ENCODE results near the gene TMEM255B.

The TMEM255B gene

DNA sequence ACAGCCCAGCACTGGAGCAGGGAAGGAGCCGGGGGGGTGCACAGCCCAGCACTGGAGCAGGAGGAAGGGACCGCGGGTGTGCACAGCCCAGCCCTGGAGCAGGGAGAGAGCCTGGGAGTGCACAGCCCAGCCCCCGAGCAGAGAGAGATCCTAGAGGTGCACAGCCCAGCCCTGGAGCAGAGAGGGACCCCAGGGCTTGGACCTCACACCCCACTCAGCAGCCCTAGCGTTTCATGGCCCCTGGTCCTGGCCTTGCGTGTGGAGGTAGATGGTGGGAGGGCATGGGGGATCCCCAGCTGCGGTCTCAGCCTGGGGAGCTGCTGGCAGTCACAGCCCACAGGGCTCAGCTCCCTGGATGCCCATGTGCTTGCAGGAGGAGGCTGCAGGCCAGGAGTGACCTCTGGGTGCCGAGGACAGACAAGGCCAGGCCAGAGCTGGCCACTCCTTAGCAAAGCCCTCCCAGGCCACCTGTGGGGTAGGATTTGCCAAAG lies 79.7 kb downstream of the TMEM255B start:
- DNase-seq, result no peak

GRCh38 chr13:113839536-113840204 lies 80.6 kb downstream of the TMEM255B start:
- no peak for DNase-seq

DNA sequence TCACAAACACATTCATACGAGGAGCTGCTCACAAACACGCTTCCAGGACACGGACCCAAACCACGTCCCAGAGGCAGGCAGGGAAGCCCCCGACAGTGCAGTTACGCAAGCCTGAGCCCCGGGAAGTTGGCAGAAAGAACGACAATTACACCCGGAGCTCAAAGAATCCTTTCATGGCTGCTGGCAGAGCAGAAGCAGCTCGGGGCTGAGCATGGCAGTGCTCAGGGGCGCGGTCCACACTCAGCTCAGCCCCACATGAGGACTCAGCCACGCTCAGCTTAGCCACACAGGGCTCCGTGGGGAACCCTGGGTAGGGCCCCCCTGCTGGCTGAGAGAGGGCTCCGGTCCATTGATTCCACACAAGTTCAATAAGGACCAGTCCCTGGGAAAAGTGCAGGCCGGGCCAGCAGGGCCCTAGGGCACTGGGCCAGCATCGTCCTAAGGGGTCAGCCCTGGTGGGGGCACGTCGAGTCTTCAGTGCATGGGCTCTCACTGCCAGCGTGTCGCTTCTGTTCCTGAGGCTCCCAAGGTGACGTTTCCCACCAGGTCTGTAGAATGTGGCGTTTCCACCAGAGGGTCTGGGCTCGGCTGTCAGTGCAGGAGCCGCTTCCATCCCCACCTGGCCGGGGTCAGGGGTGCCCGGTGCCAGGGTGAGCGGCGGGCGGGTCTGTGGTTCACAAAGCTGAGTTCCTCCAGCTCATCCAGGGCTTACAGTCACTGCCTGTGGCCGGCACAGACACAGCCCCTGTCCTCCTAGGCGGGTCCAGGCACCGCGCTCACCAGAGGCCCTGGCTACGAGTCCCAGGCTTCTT lies 81.7 kb downstream of the TMEM255B start:
- no peak for DNase-seq

GRCh38 chr13:113841353-113841650 lies 82.3 kb downstream of the TMEM255B start:
- no peak for DNase-seq

DNA sequence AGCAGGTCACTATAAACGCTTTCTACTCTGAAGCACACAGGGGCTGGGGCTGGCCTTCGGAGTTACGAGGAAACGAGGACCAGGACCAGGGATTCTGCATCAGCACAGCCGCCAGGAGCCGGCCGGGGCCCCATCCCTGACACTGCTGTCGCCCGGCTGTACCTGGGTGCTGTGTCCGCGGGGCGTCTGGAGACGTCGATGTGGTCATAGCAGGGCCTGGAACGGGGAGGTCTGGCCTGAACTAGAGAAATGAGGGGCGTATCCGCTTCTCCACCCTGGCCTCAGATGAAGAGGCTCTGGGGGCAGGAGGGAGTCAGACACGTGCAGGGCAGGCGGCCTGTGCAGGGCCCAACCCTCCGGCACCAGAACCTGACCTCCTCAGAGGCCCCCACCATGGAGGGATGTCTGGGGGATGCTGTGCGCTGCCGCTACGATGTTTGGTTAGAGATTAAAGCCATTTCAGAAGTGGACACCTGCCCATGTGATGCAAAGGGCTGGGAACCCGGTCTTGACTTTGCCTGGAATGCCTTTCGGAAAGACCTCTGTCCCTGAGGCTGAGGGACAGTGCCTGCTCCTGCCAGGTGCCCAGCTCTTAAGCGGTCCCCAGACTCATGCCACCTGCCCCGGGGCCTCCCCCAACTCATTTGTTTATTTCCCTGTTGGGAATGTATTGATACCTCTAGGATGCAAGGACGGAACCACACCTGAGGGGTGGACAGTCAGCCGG lies 83.5 kb downstream of the TMEM255B start:
- DNase-seq, result no peak

- DNase-seq, result no peak
Measured at GRCh38 chr13:113843063-113843654, 84.1 kb downstream of the TMEM255B start.

GRCh38 chr13:113843864-113844556 lies 85.0 kb downstream of the TMEM255B start:
- no peak for DNase-seq

- no peak for DNase-seq
Measured at GRCh38 chr13:113845055-113845454, 86.0 kb downstream of the TMEM255B start.

DNA sequence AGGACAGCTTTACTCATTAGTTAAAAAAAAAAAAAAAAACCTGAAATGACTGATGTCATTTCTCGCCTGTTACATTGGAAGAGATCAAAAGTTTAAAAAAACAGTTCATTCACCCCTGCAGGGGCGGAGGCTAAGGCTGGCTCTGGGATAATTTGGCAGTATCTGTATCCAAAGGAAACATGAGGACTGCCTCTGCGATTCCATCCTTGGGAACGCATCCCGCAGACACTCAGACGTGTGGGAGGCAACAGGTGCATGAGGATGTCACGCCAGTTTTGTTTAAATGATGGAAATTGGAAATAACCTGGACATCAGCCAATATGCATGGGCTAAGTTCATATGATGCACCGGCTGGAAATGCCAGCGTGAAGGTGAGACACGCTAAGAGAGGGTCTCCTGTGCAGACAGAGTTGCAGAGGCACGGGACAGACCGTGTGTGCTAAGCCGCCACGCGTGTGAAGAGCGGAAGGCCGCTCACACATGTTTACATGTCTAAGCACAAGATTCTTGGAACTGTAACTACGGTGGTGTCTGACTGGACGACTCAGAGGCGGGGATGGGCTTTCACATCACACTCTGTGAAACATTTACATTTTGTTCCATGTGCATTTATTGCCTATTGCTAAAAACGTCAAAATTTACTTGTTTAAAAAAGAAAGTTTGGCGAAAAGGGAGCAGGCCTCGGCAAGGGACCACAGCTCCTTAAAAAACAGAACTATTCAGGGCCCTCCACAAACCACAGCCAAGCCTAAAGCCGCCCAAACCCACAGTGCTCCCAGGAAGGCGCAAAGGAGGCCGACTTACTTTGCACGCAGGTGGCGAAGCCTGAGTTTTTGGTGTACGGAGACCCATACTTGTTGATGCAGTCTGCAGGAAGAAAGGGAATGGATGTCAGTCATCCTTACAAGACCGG lies 87.0 kb downstream of the TMEM255B start:
- DNase-seq, result no peak

- no peak for DNase-seq
Measured at GRCh38 chr13:113846636-113847318, 87.8 kb downstream of the TMEM255B start.

DNA sequence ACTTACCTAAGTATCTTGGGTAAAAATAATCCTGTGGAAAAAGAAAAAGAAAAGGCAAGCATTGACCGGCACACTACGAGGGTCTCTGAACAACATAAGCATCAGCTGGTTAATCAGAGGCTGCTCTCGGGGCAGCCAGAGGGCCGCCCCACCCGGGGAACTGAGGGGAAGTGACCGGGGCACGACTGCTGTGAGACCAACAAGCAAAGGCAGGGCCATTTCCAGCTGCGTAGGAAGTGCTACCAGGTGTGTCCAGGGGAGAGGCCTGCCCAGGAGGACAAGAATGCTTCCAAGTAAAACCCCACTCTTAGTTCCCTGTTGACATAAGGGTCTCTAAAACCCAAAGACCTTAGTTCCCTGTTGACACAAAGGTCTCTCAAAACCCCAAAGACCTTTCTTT lies 89.0 kb downstream of the TMEM255B start:
- no peak for DNase-seq

- DNase-seq, result no peak
Measured at GRCh38 chr13:113848431-113849260, 89.6 kb downstream of the TMEM255B start.

- no peak for DNase-seq
Measured at GRCh38 chr13:113849546-113849945, 90.5 kb downstream of the TMEM255B start.

DNA sequence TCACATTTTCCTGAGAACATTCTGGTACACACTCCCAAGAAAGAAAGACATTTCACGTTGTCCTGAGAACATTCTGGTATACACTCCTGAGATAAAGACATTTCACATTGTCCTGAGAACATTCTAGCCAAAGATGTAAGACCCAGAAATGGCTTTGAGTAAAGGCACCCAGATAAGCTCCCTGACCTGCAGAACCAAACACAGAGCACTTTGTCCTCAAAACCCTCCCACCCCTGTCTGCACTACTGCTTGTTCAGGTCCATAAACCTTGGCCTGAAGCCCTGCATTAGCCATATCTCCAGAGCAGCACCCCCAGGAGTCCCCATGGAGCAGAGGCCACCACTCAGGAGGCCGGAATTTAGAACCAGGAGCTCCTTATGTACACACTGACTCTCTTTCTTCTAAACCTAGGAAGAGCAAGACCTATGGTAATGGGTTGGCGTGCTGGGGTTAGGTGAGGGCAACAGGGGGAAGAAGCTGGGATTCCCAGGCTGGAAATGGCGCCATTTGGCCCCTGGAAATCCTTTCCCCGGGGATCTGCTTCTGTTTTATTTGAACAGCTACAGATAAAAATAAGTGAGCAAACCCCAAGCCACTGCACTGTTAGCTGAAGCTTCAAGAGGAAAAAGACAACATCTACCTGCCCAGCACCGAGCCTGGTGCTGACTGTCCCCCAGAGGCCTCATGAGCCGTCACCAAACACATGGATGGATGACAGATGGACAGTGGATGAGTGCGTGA lies 91.1 kb downstream of the TMEM255B start:
- DNase-seq, result no peak

DNA sequence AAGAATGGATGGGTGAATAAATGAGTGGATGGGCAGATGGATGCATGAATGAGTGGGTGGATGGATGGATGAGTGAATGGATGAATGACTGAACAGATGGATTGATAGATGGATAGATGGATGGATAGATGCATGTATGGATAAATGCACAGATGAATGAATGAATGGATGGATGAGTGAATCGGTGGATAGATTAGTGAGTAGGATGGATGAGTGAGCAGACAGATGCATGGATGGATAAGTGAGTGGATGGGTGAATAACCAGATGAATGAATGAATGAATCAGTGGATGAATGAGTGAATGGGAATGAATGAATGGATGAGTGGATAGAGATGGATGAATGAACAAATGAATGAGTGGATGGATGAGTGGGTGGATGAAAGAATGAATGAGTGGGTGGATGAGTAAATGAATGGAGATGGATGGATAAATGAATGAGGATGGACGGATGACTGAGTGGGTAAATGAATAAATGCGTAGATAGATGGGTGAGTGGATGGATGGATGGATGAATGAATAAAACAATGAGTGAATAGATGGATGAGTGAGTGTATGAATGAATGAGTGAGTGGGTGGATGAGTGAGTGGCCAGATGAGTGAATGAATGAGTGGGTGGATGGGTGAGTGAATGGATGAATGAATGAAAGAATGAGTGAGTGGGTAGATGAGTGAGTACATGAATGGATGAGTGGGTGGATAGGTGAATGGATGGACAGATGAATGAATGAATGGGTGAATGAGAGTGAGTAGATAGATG lies 91.9 kb downstream of the TMEM255B start:
- no peak for DNase-seq

- DNase-seq, result no peak
Measured at GRCh38 chr13:113851480-113851803, 92.4 kb downstream of the TMEM255B start.

DNA sequence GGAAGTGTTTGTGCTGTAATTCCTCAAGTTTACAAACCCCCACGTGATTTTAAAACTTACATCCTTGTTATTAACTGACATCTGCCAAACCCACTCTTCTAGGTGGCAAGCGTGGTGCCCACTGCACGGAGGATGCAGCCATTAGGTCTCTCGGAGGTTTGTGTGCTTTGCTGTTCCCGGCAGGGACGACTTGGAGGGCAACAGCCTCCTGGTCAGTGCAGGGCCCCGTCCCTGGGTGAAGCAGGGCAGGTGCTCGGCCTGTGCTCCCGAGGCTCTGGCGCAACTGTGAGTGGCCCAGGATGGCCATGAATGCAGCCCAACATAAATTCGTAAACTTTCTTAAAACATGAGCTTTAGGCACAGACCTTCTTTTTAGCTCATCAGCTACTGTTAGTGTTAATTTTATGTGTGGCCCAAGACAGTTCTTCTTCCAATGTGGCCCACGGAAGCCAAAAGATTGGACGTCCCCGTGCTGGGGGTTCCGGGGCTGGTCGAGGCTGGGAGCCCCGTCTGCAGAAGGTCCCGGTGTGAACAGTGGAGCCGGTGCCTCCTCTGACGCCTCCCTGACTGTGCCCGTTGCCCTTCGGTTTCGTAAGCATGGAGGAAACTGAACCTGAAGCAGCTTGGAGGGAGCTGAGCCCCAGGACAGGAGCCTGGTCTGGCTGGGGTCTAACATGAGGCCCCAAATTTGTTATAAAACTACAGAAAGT lies 93.0 kb downstream of the TMEM255B start:
- DNase-seq, result no peak
